ENCODE measurements around the gene RNU5D-1. TPM values are rescaled to one million over a fixed set of nuclear protein-coding genes. Genes with fewer than 3 reads are reported as not detected.

RNU5D-1 gene
- total and polyA plus RNA-seq, 2 of the 13 experiments (the other 11 are each of a cell fraction or from before 2014, with no cell fraction given), result 165 TPM; not detected in 1

DNA sequence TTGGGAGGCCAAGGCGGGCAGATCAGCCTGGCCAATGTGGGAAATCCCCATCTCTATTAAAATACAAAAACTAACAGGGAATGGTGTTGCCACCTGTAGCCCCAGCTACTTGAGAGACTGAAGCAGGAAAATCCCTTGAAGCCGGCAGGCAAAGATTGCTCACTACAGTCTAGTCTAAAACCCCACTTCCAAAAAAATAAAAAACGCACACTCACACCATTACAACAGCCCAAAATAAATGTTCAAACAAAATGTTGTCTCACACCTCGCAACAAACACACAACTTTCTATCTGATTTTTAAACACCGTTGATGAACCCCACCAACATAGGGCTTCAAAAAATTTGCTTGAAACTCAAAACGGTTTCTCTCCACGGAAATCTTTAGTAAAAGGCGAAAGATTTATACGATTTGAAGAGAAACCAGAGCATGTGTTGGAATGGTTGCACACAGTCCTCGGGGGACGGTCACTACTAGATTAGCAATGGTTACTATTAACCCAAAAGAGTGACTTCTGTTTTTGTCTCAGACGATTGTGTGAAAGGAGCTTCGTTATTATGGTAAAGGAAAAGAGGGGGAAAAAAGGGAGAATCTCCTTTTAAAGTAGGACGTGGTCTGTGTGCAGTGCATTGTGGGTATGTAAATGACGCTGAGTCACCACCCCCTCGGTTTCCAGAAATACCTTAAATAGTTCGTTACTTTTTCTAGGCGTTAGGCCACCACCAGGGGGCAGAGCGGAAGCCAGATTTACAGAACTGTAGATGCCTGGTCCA is at the start of gene RNU5D-1 (continued):
- no peak for TF ChIP-seq LRRFIP1 (CRISPR knock-in tag; conservative IDR thresholded peaks at IDR 0.05)
- TF ChIP-seq ZNF558 (CRISPR knock-in tag; IDR thresholded peaks at IDR 0.05; ENCODE audit: borderline replicate concordance), result 0 out of 2 replicates have a peak, but pooled peaks have one; percentile 48
- peak; percentile 100 for TF ChIP-seq SNAPC5 (CRISPR knock-in tag; IDR thresholded peaks at IDR 0.05; ENCODE audit: borderline replicate concordance)
- no peak; the same call in 1 of the 2 replicates for TF ChIP-seq MEIS2 (CRISPR knock-in tag; IDR thresholded peaks at IDR 0.05)
- TF ChIP-seq ATF4 (CRISPR knock-in tag; IDR thresholded peaks at IDR 0.05), result peak; percentile 74 to 95
- TF ChIP-seq KAT7 (CRISPR knock-in tag; IDR thresholded peaks at IDR 0.05; ENCODE audit: borderline replicate concordance), result 0 out of 2 replicates have a peak, but pooled peaks have one; percentile 28
- TF ChIP-seq RARA (CRISPR knock-in tag; IDR thresholded peaks at IDR 0.05), result no peak
- peak; percentile 7; the same call in 1 of the 2 replicates for TF ChIP-seq TFAP4 (IDR thresholded peaks at IDR 0.05; ENCODE audit: borderline replicate concordance, low read depth)
- TF ChIP-seq GTF3A (CRISPR knock-in tag; conservative IDR thresholded peaks at IDR 0.05), result no peak
- no peak for TF ChIP-seq ZNF577 (CRISPR knock-in tag; IDR thresholded peaks at IDR 0.05; ENCODE audit: borderline replicate concordance, low read depth)
- peak; percentile 88; the same call in 1 of the 2 replicates for TF ChIP-seq ZC3H4 (CRISPR knock-in tag; IDR thresholded peaks at IDR 0.05; ENCODE audit: borderline replicate concordance)
- TF ChIP-seq HNF4A (CRISPR knock-in tag; IDR thresholded peaks at IDR 0.05), result no peak
- peak; percentile 82; the same call in 1 of the 2 replicates for TF ChIP-seq JUNB (CRISPR knock-in tag; IDR thresholded peaks at IDR 0.05; ENCODE audit: borderline replicate concordance)
- no peak for TF ChIP-seq ZNF513 (CRISPR knock-in tag; conservative IDR thresholded peaks at IDR 0.05)
- TF ChIP-seq ZNF205 (CRISPR knock-in tag; IDR thresholded peaks at IDR 0.05), result peak; percentile 30; the same call in 1 of the 2 replicates
- TF ChIP-seq ZNF460 (CRISPR knock-in tag; IDR thresholded peaks at IDR 0.05; ENCODE audit: borderline replicate concordance), result no peak; the same call in 1 of the 2 replicates
- peak; percentile 95 for TF ChIP-seq FOSL2 (CRISPR knock-in tag; IDR thresholded peaks at IDR 0.05)
- no peak for TF ChIP-seq FOXK1 (CRISPR knock-in tag; IDR thresholded peaks at IDR 0.05; ENCODE audit: borderline replicate concordance, low read depth)
- no peak; the same call in none of the 2 replicates for TF ChIP-seq ATF3 (CRISPR knock-in tag; IDR thresholded peaks at IDR 0.05)
- TF ChIP-seq ZNF329 (CRISPR knock-in tag; IDR thresholded peaks at IDR 0.05; ENCODE audit: low read depth), result no peak

All from HepG2 (cell line).